ENCODE data around the gene TAF4. TPM values are rescaled to one million over a fixed set of nuclear protein-coding genes. Genes with fewer than 3 reads are reported as not detected.

TAF4 gene
- total RNA-seq, 4 donors from 2014 or later: 8.0 to 24.9 (median 13.9) TPM

DNA sequence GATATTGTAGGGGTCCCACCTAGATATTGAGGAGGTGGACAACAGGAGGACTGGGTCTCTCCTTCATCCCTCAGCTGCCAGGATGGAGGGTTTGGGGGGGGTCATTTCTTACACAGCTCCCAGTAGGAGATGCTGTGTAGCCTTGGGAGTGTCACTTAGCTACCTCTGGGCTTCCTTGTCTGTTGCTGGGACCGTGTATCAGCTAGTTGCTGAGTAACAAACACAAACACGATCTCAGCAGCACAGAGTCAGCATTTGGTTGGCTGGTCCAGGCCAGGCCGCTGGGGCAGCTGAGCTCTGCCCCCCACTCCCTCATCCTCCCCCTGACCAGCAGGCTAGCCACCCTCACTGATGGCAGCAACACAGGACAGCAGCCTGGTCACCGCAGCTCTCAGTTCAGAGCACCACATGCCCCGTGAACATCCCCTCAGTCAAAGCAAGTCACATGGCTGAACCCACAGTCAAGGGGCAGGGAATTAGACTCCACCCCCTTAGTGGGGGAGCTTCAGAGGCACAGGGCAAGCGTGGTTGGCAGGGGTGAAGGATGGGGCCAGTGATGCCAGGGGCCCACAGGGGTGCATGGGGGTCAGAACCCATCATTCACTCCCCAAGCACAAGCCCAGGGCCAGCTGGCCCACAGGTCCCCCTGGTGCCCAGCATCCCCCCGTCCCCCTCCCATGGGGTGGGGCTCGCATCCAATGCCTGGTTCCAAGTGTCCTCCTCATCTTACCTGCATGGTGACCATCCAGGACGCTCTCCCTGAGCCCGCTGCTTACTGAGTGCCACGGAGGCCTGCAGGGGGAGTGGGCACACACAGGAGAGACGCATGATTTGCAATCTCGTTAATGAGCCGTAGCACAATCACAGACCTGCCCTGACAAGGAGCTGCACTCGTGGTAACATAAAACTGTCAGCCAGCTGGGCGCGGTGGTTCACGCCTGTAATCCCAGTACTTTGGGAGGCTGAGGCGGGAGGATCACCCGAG, 112.4 kb downstream of the TAF4 start:
- Histone ChIP-seq H3K36me3 (no peaks in the 10 kb centered on the region), H3K27ac (no peak overlapping the region), H3K4me1 (no peaks in the 10 kb centered on the region), H3K4me3 (no peak overlapping the region), H3K9me3 (no peaks in the 10 kb centered on the region), H3K27me3 (no peaks in the 10 kb centered on the region)
- TF ChIP-seq, protein P1, sequence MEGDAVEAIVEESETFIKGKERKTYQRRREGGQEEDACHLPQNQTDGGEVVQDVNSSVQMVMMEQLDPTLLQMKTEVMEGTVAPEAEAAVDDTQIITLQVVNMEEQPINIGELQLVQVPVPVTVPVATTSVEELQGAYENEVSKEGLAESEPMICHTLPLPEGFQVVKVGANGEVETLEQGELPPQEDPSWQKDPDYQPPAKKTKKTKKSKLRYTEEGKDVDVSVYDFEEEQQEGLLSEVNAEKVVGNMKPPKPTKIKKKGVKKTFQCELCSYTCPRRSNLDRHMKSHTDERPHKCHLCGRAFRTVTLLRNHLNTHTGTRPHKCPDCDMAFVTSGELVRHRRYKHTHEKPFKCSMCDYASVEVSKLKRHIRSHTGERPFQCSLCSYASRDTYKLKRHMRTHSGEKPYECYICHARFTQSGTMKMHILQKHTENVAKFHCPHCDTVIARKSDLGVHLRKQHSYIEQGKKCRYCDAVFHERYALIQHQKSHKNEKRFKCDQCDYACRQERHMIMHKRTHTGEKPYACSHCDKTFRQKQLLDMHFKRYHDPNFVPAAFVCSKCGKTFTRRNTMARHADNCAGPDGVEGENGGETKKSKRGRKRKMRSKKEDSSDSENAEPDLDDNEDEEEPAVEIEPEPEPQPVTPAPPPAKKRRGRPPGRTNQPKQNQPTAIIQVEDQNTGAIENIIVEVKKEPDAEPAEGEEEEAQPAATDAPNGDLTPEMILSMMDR (IDR thresholded peaks at IDR 0.05 in 4 of 5, conservative IDR thresholded peaks at IDR 0.05 in 1 of 5): no peak
- TF ChIP-seq POLR2A (IDR thresholded peaks at IDR 0.05): no peak
- intact Hi-C loops (cut with DNase I; ENCODE audit: low total_unique reads): no loop called here
- ATAC-seq (no peak), DNase-seq (peak in 1 of 2 donors; percentile 4)
- in situ Hi-C loops (cut with MboI; ENCODE audit: low sequenced_read_pairs in 4 of 4): no loop called here

DNA sequence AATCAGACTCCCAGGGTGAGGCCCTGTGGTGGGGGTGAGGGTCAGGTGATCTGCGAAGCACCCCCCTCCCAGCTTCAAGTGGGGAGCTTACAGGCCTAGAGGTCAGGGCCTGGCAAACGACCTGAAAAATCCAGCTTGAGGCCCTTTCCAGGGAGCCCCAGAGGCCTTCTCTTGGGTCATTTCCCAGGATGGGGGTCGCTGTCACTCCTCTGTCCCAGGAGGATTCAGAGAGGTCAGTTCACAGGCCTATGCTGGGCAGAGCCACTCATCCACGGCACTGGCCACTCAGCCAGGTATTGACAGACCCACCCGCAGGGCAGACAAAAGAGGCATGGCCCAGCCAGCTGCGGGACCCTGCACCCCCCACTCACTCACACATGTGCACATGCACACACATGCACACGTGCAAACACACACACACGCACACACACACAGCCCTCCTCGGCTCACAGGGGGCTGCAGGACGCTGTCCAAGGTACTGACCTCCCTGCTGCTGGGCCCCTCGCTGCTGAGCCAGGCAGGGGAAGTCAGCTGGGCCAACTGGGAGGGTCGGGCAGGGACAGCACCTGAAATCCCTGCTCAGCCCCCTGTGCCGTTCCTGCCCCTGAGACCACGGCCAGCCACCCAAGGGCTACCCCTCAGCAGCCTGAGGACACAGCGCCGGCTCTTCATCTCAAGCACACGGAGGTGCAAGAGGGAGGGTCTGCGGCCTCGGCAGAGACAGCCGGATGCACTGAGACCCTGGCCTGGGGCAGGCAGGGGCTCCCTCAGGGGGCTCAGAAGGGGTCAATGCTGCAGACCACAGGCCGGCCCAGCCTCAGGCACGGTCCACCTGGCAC, 113.8 kb downstream of the TAF4 start:
- in situ Hi-C loops (cut with MboI; ENCODE audit: low sequenced_read_pairs in 4 of 4): no loop called here
- Histone ChIP-seq H3K9me3 (no peaks in the 10 kb centered on the region), H3K27me3 (no peaks in the 10 kb centered on the region), H3K36me3 (no peaks in the 10 kb centered on the region), H3K4me1 (no peaks in the 10 kb centered on the region), H3K27ac (no peak overlapping the region), H3K4me3 (no peak overlapping the region)
- intact Hi-C loops (cut with DNase I; ENCODE audit: low total_unique reads): no loop called here
- DNase-seq (peak in 1 of 2 donors; percentile 3), ATAC-seq (no peak)
- TF ChIP-seq POLR2A (IDR thresholded peaks at IDR 0.05): no peak
- TF ChIP-seq, protein P1 (IDR thresholded peaks at IDR 0.05 in 4 of 5, conservative IDR thresholded peaks at IDR 0.05 in 1 of 5): no peak

DNA sequence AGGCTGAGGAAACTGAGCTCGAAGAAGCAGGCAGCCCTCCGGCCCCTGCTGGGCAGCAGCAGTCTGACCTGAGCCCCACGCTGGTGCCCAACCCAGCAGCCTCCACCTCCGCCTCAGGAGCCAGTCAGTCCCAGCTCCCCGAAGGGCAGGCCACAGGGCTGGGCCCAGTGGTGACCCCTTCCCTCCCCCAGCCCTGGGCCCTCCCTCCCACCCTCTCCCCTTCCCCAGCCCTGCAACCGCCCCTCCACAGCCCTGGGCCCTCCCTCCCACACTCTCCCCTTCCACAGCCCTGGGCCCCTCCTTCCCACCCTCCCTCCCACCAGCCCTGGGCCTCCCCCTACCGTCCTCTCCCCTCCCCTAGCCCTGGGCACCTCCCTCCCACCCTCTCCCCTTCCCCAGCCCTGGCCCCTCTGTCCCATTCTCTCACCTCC, 115.0 kb downstream of the TAF4 start:
- H3K4me3 ChIP-seq: no peak overlapping the region
- no peak for TF ChIP-seq POLR2A (IDR thresholded peaks at IDR 0.05)
- TF ChIP-seq, protein P1 (IDR thresholded peaks at IDR 0.05 in 4 of 5, conservative IDR thresholded peaks at IDR 0.05 in 1 of 5): no peak
- DNase-seq: no peak
- no peak for ATAC-seq
- no peaks in the 10 kb centered on the region for H3K36me3 ChIP-seq
- H3K4me1 ChIP-seq: no peaks in the 10 kb centered on the region
- intact Hi-C loops (cut with DNase I; ENCODE audit: low total_unique reads) (no loop called here), in situ Hi-C loops (cut with MboI; ENCODE audit: low sequenced_read_pairs in 4 of 4) (no loop called here)
- no peak overlapping the region for H3K27ac ChIP-seq
- H3K9me3 ChIP-seq: no peaks in the 10 kb centered on the region
- no peaks in the 10 kb centered on the region for H3K27me3 ChIP-seq

DNA sequence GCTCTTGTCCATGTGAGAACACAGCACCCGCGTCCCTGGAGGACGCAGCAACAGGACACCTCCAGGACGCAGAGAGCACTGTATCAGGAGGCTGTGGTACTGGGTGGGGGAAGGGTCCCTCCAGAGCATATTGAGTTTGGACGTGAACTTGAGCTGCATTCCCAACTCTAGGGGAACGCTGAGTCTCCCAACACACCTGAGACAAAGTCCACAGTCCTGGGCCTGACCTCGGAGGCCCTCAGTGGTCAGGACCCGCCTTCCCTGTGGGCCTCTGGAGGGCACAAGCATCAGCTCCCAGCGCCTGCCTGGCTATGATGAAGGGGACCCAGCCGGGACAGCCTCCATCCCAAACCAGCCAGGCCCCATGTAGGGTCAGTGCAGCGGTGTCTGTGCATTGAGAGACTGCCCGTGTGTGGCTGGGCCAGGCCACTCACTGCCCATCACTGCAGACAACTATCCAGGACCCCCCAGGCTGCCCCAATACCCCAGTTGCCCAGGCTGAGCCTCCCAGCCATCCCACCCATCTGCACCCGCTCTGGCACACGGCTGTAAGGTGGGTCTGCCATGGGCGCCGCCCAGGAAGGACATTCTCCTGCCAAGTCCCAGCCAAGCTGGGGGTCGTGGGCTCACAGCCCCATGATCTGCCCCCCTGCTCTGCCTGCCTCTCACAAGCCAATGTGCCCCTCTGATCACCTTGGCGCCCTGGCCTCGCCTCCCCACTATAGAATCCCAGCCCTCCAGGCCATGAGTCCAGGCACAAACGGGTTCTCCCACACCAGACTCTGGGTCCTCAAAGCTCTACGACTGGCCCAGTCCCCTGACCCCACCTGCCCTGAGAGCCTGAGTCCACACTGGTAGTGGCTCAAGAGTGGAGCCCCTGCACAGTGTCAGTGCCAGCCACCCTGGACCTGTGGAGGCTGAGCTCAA, 115.7 kb downstream of the TAF4 start:
- intact Hi-C loops (cut with DNase I; ENCODE audit: low total_unique reads) (no loop called here), in situ Hi-C loops (cut with MboI; ENCODE audit: low sequenced_read_pairs in 4 of 4) (no loop called here)
- no peak for ATAC-seq

More for the DNA sequence above, 115.7 kb downstream of the TAF4 start:
- peak in 1 of 2 donors; percentile 7 for DNase-seq
- no peak overlapping the region for H3K27ac ChIP-seq
- H3K4me3 ChIP-seq: no peak overlapping the region
- no peaks in the 10 kb centered on the region for H3K9me3 ChIP-seq
- H3K4me1 ChIP-seq: no peaks in the 10 kb centered on the region
- TF ChIP-seq, protein P1 (IDR thresholded peaks at IDR 0.05 in 4 of 5, conservative IDR thresholded peaks at IDR 0.05 in 1 of 5): no peak
- TF ChIP-seq POLR2A (IDR thresholded peaks at IDR 0.05): no peak
- H3K27me3 ChIP-seq: no peaks in the 10 kb centered on the region
- no peaks in the 10 kb centered on the region for H3K36me3 ChIP-seq

Data from gastrocnemius medialis (tissue), 4 donors.